ENCODE measurements around the gene ADCY1.
A peak's percentile ranks its signal among the peaks of the same experiment; 100 is the strongest.

- TF ChIP-seq, protein P1, sequence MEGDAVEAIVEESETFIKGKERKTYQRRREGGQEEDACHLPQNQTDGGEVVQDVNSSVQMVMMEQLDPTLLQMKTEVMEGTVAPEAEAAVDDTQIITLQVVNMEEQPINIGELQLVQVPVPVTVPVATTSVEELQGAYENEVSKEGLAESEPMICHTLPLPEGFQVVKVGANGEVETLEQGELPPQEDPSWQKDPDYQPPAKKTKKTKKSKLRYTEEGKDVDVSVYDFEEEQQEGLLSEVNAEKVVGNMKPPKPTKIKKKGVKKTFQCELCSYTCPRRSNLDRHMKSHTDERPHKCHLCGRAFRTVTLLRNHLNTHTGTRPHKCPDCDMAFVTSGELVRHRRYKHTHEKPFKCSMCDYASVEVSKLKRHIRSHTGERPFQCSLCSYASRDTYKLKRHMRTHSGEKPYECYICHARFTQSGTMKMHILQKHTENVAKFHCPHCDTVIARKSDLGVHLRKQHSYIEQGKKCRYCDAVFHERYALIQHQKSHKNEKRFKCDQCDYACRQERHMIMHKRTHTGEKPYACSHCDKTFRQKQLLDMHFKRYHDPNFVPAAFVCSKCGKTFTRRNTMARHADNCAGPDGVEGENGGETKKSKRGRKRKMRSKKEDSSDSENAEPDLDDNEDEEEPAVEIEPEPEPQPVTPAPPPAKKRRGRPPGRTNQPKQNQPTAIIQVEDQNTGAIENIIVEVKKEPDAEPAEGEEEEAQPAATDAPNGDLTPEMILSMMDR (IDR thresholded peaks at IDR 0.05; ENCODE audit: extremely low read depth in 1 of 2, insufficient read depth in 1 of 2, low read depth in 1 of 2, low read length in 2 of 2) = peak; percentile 18 to 23
- TF ChIP-seq EZH2 (IDR thresholded peaks at IDR 0.05; ENCODE audit: borderline replicate concordance, low read depth, low read length, severe bottlenecking) = no peak
- TF ChIP-seq POLR2A (IDR thresholded peaks at IDR 0.05; ENCODE audit: low read depth, low read length) = no peak
- no peak for TF ChIP-seq POLR2AphosphoS5 (IDR thresholded peaks at IDR 0.05; ENCODE audit: insufficient read depth, low read depth, low read length)
- TF ChIP-seq JUN (IDR thresholded peaks at IDR 0.05; ENCODE audit: borderline replicate concordance, insufficient read depth, insufficient read length, low read depth) = no peak
- TF ChIP-seq GATA2 (IDR thresholded peaks at IDR 0.05; ENCODE audit: insufficient read depth, insufficient read length, low read depth, low read length) = no peak
These were observed 6.1 kb downstream of the ADCY1 start for GRCh38 chr7:45580053-45580872.

All from endothelial cell of umbilical vein (primary cell).